Omental fat pad (tissue), 4 donors: Measurements from ENCODE around the gene C1QTNF8. TPM values are rescaled to one million over a fixed set of nuclear protein-coding genes. Genes with fewer than 3 reads are reported as not detected.

Experiments
- ATAC-seq: fragments of 150-250 bp; one replicate; pipeline ENCODE4 v1.9.1; 2016; ENCODE audit warnings: mild to moderate bottlenecking, moderate library complexity; ENCODE audit not compliant: low FRiP score
- DNase-seq: peaks from one replicate; pipeline ENCODE4 v3.0.0-alpha.2; 2019; ENCODE audit warnings: low spot score
- total RNA-seq, 4 donors: library from RNA; depleted of rRNA; stranded (reverse); fragments of >200 nt; gene quantifications; one replicate each; pipeline ENCODE4 v1.1.0, GENCODE V29; 2016
- TF ChIP-seq, protein P1 (sequence below), 3 donors: fragments of 450-650 bp; IDR thresholded peaks; one replicate each; pipeline ENCODE4 v1.5.1; 2016 to 2017; ENCODE audit warnings: antibody characterized with exemption in 3 of 3, mild to moderate bottlenecking in 3 of 3, moderate library complexity in 2 of 3

C1QTNF8 gene
- total RNA-seq, 4 donors from 2014 or later = not detected

DNA sequence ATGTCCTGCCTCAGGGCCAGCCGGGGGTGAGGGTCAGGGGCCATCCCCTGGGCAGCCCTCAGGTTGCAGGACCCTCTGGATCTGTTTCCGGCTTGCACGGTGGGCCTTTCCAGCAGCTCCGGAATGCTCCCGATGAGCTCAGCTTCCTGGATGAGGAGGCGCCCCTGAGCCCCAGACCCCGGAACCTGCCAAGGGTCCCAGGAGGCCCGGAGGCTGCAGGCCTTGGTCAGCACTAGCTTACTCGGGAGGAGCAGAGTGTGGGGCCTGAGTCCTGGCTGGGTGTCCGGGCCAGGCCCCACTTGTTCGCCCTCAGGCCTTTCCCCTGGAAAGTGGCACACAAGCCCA, 7.6 kb upstream of the C1QTNF8 start:
- TF ChIP-seq, protein P1, sequence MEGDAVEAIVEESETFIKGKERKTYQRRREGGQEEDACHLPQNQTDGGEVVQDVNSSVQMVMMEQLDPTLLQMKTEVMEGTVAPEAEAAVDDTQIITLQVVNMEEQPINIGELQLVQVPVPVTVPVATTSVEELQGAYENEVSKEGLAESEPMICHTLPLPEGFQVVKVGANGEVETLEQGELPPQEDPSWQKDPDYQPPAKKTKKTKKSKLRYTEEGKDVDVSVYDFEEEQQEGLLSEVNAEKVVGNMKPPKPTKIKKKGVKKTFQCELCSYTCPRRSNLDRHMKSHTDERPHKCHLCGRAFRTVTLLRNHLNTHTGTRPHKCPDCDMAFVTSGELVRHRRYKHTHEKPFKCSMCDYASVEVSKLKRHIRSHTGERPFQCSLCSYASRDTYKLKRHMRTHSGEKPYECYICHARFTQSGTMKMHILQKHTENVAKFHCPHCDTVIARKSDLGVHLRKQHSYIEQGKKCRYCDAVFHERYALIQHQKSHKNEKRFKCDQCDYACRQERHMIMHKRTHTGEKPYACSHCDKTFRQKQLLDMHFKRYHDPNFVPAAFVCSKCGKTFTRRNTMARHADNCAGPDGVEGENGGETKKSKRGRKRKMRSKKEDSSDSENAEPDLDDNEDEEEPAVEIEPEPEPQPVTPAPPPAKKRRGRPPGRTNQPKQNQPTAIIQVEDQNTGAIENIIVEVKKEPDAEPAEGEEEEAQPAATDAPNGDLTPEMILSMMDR (IDR thresholded peaks at IDR 0.05) = no peak
- ATAC-seq (no peak), DNase-seq (no peak)

DNA sequence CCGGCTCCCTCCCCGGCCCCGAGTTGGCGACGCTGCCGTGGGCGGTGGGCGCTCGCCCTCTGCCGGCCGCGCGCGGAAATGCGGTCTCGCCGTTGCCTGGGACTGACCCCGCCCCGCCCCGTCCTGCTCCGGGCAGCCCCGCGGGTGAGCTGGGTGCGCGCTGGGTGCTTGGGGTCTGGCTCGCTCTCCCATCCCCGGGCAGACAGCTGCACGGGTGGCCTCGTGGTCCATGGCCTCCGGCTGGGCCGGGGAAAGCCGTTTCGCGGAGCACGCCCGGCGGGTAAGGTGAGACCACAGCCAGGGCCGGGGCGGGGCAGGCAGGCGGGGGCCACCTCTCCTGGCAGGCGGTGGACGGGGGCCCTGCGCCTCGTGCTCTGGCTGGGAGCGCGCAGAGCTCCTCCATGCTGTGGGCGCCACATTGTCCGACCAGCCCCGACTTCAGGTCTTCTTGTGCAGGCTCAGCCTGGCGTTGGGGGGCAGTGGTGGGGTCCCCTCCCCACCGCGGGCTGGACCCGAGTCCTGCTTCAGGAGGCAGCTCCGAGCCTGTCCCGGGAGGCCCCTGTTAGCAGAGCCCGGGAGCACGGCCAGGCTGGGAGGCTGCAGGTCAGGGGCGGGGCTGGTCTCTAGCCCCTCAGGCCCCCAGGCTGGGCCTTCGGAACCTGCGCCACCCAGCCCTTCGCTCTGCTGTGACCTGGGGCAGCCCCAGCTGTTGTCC, 7.0 kb upstream of the C1QTNF8 start:
- peak; percentile 29 for DNase-seq
- TF ChIP-seq, protein P1 (IDR thresholded peaks at IDR 0.05) = no peak
- peak; percentile 22 for ATAC-seq

GRCh38 chr16:1102333-1102700, 6.3 kb upstream of the C1QTNF8 start:
- DNase-seq = no peak
- ATAC-seq = no peak
- TF ChIP-seq, protein P1 (IDR thresholded peaks at IDR 0.05) = no peak

GRCh38 chr16:1101573-1102332, 5.7 kb upstream of the C1QTNF8 start:
- DNase-seq (no peak), ATAC-seq (no peak)
- TF ChIP-seq, protein P1 (IDR thresholded peaks at IDR 0.05) = no peak

DNA sequence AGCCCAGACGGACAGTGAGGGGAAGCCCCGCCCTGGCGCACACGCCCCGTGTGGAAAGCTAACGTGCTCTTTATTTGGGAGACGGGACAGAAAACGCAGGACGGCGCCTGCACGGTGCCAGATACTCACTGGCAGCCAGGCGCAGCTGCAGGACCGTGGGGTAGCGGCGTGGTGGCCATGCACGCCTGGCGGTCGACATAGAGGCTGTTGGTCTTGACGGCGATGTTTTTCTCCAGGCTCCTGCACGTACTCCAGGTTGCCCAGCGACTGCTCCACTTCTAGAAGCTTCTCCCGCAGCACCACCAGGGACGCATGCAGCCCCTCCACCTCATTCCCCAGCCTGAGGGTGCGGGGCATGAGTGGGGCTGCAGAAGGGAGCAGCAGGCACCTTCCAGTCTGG, 5.1 kb upstream of the C1QTNF8 start:
- ATAC-seq (no peak), DNase-seq (no peak)
- TF ChIP-seq, protein P1 (IDR thresholded peaks at IDR 0.05) = no peak

DNA sequence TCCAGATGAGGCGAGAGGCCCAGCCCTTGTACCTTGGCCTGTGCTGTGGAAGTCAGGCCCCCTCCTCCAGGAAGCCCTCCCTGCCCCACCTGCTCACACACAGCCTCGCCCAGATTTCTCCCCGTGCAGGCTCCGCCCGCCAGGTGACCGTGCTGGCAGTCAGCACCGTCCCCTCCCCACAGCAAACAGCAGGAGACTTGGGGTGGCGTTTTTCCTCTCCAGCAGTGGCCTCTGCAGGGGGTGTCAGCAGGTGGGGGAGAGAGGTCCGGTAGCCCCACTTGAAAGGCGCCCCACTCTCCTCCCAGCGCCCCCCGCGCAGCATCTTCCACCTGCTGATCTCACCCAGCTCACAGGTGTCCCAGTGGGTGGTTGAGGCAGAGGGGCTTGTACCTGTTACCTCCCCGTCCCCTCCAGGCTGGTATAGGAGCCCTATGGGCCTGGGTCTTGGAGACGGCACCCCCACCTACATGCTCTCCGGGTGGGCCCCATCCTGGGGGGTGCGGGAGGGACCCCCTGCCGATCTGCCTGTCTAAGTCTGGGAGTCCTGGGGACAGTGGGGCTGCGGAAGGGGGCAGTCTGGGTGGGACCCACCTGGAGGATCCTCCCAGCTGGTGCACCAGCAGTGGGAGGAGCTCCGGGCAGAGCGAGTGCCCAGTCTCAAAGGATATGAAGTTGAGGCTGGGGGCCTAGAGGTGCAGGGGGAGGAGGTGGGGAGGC, 4.2 kb upstream of the C1QTNF8 start:
- DNase-seq (no peak), ATAC-seq (no peak)
- TF ChIP-seq, protein P1 (IDR thresholded peaks at IDR 0.05) = no peak
